ENCODE results near the gene ICE2. TPM values are rescaled to one million over a fixed set of nuclear protein-coding genes. Genes with fewer than 3 reads are reported as not detected.

Gene ICE2
- total and polyA plus RNA-seq, 2 of the 4 experiments (the other 2 are of a cell fraction), result 14.7 to 21.1 TPM

DNA sequence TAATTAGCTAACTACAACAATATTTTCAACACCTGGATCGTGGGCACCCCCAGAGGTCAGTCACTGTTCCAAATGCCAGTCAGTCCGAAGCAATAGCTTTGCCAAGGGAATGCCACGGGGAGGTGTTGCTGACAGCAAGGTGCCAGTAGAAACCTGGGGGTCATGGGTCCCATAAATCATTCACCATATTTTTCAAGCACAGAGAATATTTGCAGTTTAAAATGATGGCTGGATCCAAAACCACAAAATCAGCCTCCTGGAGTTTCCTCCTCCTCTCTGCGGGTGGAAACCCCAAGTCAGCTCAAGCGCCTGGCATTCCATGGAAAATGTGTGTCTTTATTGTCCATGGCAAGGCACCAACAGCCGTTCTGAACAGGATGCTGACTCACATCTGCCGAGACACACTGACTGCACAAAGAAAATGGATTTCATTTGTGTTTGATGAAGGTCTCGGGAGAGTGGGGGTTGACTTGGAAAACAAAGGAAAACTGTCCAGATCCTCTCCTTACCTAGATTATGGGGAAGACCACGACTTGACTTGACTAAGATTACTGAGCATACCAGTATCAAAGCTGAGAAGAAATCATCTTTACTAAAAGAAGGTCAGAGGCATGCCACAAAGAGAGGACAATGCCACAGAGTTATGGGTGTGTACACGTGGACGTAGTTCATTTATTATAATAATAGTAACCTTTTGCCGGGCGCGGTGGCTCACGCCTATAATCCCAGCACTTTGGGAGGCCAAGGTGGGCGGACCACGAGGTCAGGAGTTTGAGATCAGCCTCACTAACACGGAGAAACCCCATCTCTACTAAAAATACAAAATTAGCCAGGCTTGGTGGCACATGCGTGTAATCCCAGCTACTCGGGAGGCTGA is 107.5 kb downstream of the ICE2 start (continued):
- TF ChIP-seq, protein P1, sequence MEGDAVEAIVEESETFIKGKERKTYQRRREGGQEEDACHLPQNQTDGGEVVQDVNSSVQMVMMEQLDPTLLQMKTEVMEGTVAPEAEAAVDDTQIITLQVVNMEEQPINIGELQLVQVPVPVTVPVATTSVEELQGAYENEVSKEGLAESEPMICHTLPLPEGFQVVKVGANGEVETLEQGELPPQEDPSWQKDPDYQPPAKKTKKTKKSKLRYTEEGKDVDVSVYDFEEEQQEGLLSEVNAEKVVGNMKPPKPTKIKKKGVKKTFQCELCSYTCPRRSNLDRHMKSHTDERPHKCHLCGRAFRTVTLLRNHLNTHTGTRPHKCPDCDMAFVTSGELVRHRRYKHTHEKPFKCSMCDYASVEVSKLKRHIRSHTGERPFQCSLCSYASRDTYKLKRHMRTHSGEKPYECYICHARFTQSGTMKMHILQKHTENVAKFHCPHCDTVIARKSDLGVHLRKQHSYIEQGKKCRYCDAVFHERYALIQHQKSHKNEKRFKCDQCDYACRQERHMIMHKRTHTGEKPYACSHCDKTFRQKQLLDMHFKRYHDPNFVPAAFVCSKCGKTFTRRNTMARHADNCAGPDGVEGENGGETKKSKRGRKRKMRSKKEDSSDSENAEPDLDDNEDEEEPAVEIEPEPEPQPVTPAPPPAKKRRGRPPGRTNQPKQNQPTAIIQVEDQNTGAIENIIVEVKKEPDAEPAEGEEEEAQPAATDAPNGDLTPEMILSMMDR (conservative IDR thresholded peaks at IDR 0.05; ENCODE audit: low read depth, low read length), result no peak
- no peak for TF ChIP-seq CHD1 (IDR thresholded peaks at IDR 0.05; ENCODE audit: low read depth, low read length)

DNA sequence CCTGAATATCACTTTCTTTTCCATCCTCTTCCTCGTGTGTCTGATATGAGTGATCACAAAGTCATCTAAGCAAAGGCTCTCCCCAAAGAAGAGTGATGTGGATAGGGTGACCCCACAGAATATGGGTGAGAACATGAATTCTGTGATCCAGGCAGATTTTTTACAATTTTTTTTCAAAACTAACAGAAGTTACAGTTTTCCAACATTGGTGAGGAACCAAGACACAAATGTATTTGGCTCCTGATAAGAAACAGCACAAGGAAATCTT is 108.1 kb downstream of the ICE2 start:
- ChIA-PET POLR2A (ENCODE audit: unreplicated experiment) (no interaction called here), CTCF (interaction anchor here (1.1 to 2.0 kb wide), 2 partner anchors 8 to 73 kb away, joined by 4 to 7 read pairs; no protein-coding TSS in a partner anchor)
- Histone ChIP-seq H4K20me1 (ENCODE audit: insufficient read depth, low read length) (peaks cover 57% of the 10 kb centered on the region), H3K4ac (ENCODE audit: low read depth, low read length) (peak overlapping the region; percentile 76), H2BK120ac (ENCODE audit: low read depth, low read length) (peak overlapping the region; percentile 68), H3K23ac (ENCODE audit: low read depth, low read length) (peak overlapping the region; percentile 61; the same call in 1 of the 2 replicates), H3K18ac (ENCODE audit: low read depth, low read length) (peak overlapping the region; percentile 55), H3K4me2 (ENCODE audit: low read depth, low read length) (peak overlapping the region; percentile 64; the same call in 1 of the 2 replicates), H2BK20ac (ENCODE audit: low read depth, low read length) (peak overlapping the region; percentile 50; the same call in 1 of the 2 replicates), H3K4me1 (ENCODE audit: control insufficient read depth, insufficient read depth, low read length) (peaks cover 35% of the 10 kb centered on the region), H3K9me1 (ENCODE audit: insufficient read depth, low read length) (peaks cover 15% of the 10 kb centered on the region), H3K9me3 (ENCODE audit: control insufficient read depth, insufficient read depth, low read length) (no peaks in the 10 kb centered on the region), H3K4me3 (ENCODE audit: insufficient read depth, low read depth, low read length) (no peak overlapping the region), H3K79me1 (ENCODE audit: low read depth in 1 of 2, low read length in 2 of 2) (peaks cover 25 to 64% of the 10 kb centered on the region in 2 experiments), H4K8ac (ENCODE audit: low read depth in 2 of 2, low read length in 2 of 2) (peak overlapping the region; percentile 0 to 56), H4K91ac (ENCODE audit: insufficient read depth, low read depth, low read length) (peak overlapping the region; percentile 2; the same call in 1 of the 2 replicates), H3K36me3 (ENCODE audit: control insufficient read depth, insufficient read depth, low read length) (peaks cover 36% of the 10 kb centered on the region), H4K5ac (ENCODE audit: low read depth, low read length) (peak overlapping the region; percentile 0; the same call in 1 of the 2 replicates), H2BK15ac (ENCODE audit: low read depth, low read length) (peak overlapping the region; percentile 25; the same call in 2 of the 3 replicates), H3K14ac (replicated peaks; ENCODE audit: low read depth, low read length) (peak overlapping the region; percentile 49), H3K56ac (ENCODE audit: extremely low read depth, insufficient read depth, low read length) (peak overlapping the region; percentile 26), H2AK9ac (replicated peaks; ENCODE audit: low read depth, low read length, poor library complexity) (no peak overlapping the region), H3K27me3 (ENCODE audit: control insufficient read depth, insufficient read depth, low read length) (no peaks in the 10 kb centered on the region), H3K27ac (ENCODE audit: insufficient read depth, low read length) (peak overlapping the region; percentile 70), H2AK5ac (ENCODE audit: low read depth, low read length) (peak overlapping the region; percentile 52; the same call in 1 of the 2 replicates), H2AFZ (replicated peaks; ENCODE audit: low read length, poor library complexity) (no peak overlapping the region), H2BK5ac (ENCODE audit: low read depth, low read length, poor library complexity, severe bottlenecking) (peak overlapping the region; percentile 84), H3K9ac (ENCODE audit: low read depth, low read length) (no peak overlapping the region; the same call in 1 of the 2 replicates)
- WGBS, 2 experiments (ENCODE audit: extremely low coverage in 2 of 2, insufficient read length in 1 of 2), result no CpG with 5 or more reads among the region's 1 CpG
- dilution Hi-C loops (cut with HindIII; ENCODE audit: low sequenced_read_pairs, unreplicated experiment), result no loop called here
- no peak for ATAC-seq (ENCODE audit: low read depth)
- in situ Hi-C loops (cut with MboI; ENCODE audit: low sequenced_read_pairs), result no loop called here
- DNase-seq, result no peak
- BruUV-seq (replicated peaks), result no TSS peak
- intact Hi-C loops (cut with micrococcal nuclease), result no loop called here
- TF ChIP-seq MAFK (IDR thresholded peaks at IDR 0.05; ENCODE audit: low read depth, low read length), result no peak

Measured in IMR-90 (cell line).